GM19438 (cell line): Measurements from ENCODE around the gene CEP131.

Source experiments
- ATAC-seq: cut with Tn5 transposase; IDR thresholded peaks from one replicate; pipeline ENCODE4 v1.9.1; 2021; ENCODE audit warnings: low read depth; ENCODE audit not compliant: unreplicated experiment

CEP131 gene

GRCh38 chr17:81204578-81204977, 18.2 kb downstream of the CEP131 start:
- no peak for ATAC-seq

GRCh38 chr17:81203136-81203535, 19.6 kb downstream of the CEP131 start:
- no peak for ATAC-seq

GRCh38 chr17:81202318-81202717, 20.4 kb downstream of the CEP131 start:
- no peak for ATAC-seq

GRCh38 chr17:81200695-81201580, 21.8 kb downstream of the CEP131 start:
- ATAC-seq: no peak

GRCh38 chr17:81200201-81200600, 22.6 kb downstream of the CEP131 start:
- no peak for ATAC-seq

- no peak for ATAC-seq
Observed at GRCh38 chr17:81199482-81199830, 23.3 kb downstream of the CEP131 start.

- no peak for ATAC-seq
Observed at GRCh38 chr17:81198826-81199481, 23.8 kb downstream of the CEP131 start.

GRCh38 chr17:81197831-81198490, 24.8 kb downstream of the CEP131 start:
- ATAC-seq: no peak

- no peak for ATAC-seq
Observed at GRCh38 chr17:81197409-81197795, 25.4 kb downstream of the CEP131 start.

- ATAC-seq: no peak
Observed at GRCh38 chr17:81196505-81197408, 26.0 kb downstream of the CEP131 start.

- ATAC-seq: no peak
Observed at GRCh38 chr17:81195941-81196495, 26.7 kb downstream of the CEP131 start.

- ATAC-seq: no peak
Observed at GRCh38 chr17:81194941-81195901, 27.5 kb downstream of the CEP131 start.

- ATAC-seq: no peak
Observed at GRCh38 chr17:81194225-81194760, 28.5 kb downstream of the CEP131 start.

GRCh38 chr17:81193470-81194224, 29.1 kb downstream of the CEP131 start:
- no peak for ATAC-seq

GRCh38 chr17:81193051-81193410, 29.7 kb downstream of the CEP131 start:
- no peak for ATAC-seq

- ATAC-seq: no peak
Observed at GRCh38 chr17:81192386-81193050, 30.2 kb downstream of the CEP131 start.

GRCh38 chr17:81191646-81192045, 31.1 kb downstream of the CEP131 start:
- ATAC-seq: no peak

- ATAC-seq: no peak
Observed at GRCh38 chr17:81191116-81191515, 31.6 kb downstream of the CEP131 start.
